Sigmoid colon (tissue), 4 donors: Measurements from ENCODE around the gene ADAMTS14.

Experiments
- EP300 ChIP-seq, 4 donors: sonication (generic); formaldehyde crosslinking; IDR thresholded peaks; one replicate each; pipeline ENCODE4 v1.6.1; 2017; ENCODE audit warnings: antibody characterized with exemption in 4 of 4
- POLR2A ChIP-seq, 2 donors: fragments of 450-650 bp; IDR thresholded peaks; one replicate each; pipeline ENCODE4 v1.6.1; 2016; ENCODE audit warnings: antibody characterized with exemption in 2 of 2, mild to moderate bottlenecking in 2 of 2, moderate library complexity in 2 of 2
- POLR2AphosphoS5 ChIP-seq, 4 donors: sonication (generic); formaldehyde crosslinking; IDR thresholded peaks; one replicate each; pipeline ENCODE4 v1.6.1; 2017; ENCODE audit warnings: antibody characterized with exemption in 4 of 4
- TF ChIP-seq, protein P1 (sequence below), 4 experiments: fragments of 450-650 bp in 3 of 4; fragments of 200-600 bp in 1 of 4; IDR thresholded peaks; one replicate each; pipeline ENCODE4 v1.5.1; 2016 to 2019; ENCODE audit warnings: antibody characterized with exemption in 4 of 4, mild to moderate bottlenecking in 3 of 4, moderate library complexity in 2 of 4

DNA sequence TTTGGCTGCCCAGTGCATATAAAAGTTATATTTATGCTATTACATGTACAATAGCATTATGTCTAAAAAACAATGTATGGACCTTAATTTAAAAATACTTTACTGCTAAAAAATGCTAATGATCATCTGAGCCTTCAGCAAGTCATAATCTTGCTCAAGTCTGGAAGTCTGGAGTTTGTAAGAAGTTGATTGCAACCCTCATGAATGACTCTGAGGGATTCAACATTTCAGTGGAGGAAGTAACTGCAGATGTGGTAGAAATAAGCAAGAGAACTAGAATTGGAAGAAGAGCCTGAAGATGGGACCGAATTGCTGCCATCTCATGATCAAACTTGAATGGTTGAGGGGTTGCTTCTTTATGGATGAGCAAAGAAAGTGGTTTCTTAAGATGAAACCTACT is 13.0 kb upstream of the ADAMTS14 start:
- TF ChIP-seq, protein P1, sequence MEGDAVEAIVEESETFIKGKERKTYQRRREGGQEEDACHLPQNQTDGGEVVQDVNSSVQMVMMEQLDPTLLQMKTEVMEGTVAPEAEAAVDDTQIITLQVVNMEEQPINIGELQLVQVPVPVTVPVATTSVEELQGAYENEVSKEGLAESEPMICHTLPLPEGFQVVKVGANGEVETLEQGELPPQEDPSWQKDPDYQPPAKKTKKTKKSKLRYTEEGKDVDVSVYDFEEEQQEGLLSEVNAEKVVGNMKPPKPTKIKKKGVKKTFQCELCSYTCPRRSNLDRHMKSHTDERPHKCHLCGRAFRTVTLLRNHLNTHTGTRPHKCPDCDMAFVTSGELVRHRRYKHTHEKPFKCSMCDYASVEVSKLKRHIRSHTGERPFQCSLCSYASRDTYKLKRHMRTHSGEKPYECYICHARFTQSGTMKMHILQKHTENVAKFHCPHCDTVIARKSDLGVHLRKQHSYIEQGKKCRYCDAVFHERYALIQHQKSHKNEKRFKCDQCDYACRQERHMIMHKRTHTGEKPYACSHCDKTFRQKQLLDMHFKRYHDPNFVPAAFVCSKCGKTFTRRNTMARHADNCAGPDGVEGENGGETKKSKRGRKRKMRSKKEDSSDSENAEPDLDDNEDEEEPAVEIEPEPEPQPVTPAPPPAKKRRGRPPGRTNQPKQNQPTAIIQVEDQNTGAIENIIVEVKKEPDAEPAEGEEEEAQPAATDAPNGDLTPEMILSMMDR (IDR thresholded peaks at IDR 0.05), result no peak
- no peak for TF ChIP-seq POLR2A (IDR thresholded peaks at IDR 0.05)
- TF ChIP-seq POLR2AphosphoS5 (IDR thresholded peaks at IDR 0.05), result no peak
- no peak for TF ChIP-seq EP300 (IDR thresholded peaks at IDR 0.05)
